Upper lobe of left lung (tissue), 6 donors: ENCODE measurements around the gene PGAM2. TPM values are rescaled to one million over a fixed set of nuclear protein-coding genes. Genes with fewer than 3 reads are reported as not detected.
"Not testable (repeated sequence)": the region's sequence is repeated elsewhere in the genome, so short reads cannot be mapped to it uniquely, and the experiment has no call there.

Source experiments
- ATAC-seq, 2 donors: fragments of 200-7000 bp; cut with Tn5 transposase; one replicate each; pipeline ENCODE4 v1.9.1; 2022; ENCODE audit warnings: mild to moderate bottlenecking in 2 of 2, moderate library complexity in 2 of 2; ENCODE audit not compliant: low FRiP score in 2 of 2
- DNase-seq, 2 donors: peaks; one replicate each; pipeline ENCODE4 v3.0.0-alpha.2; 2019 to 2020
- H3K27ac ChIP-seq, 4 donors: fragments of 200-600 bp; sonication (generic); one replicate each; pipeline ENCODE4 v1.5.1; 2016 to 2019
- H3K27me3 ChIP-seq, 4 donors: fragments of 200-600 bp; sonication (generic); one replicate each; pipeline ENCODE4 v1.5.1; 2017 to 2019
- H3K36me3 ChIP-seq, 4 donors: fragments of 200-600 bp; sonication (generic); one replicate each; pipeline ENCODE4 v1.5.1; 2016 to 2019
- H3K4me1 ChIP-seq, 4 donors: fragments of 200-600 bp; sonication (generic); one replicate each; pipeline ENCODE4 v1.5.1; 2018 to 2019
- H3K4me3 ChIP-seq, 4 donors: fragments of 200-600 bp; sonication (generic); one replicate each; pipeline ENCODE4 v1.5.1; 2017 to 2019; ENCODE audit warnings: mild to moderate bottlenecking in 2 of 4, moderate library complexity in 1 of 4
- H3K9me3 ChIP-seq, 4 donors: fragments of 200-600 bp; sonication (generic); one replicate each; pipeline ENCODE4 v1.5.1; 2018 to 2019
- POLR2A ChIP-seq, 4 donors: fragments of 450-650 bp; IDR thresholded peaks; one replicate each; pipeline ENCODE4 v1.5.1; 2016 to 2017; ENCODE audit warnings: antibody characterized with exemption in 4 of 4, mild to moderate bottlenecking in 2 of 4
- POLR2AphosphoS5 ChIP-seq, 2 donors: sonication (generic); formaldehyde crosslinking; IDR thresholded peaks; one replicate each; pipeline ENCODE4 v1.5.1; 2017; ENCODE audit warnings: antibody characterized with exemption in 2 of 2
- WGBS, 2 donors: methylation state at CpG; one replicate each; pipeline ENCODE4 v1.1.5; 2017 to 2018; 5-methylcytosine and 5-hydroxymethylcytosine counted together
- total RNA-seq, 6 donors: library from RNA; depleted of rRNA in 4 of 6; stranded (reverse); fragments of >200 nt in 4 of 6; gene quantifications; one replicate each; pipeline versions ENCODE4 v1.1.0 to v1.2.1, GENCODE V29; 2016 to 2021
- TF ChIP-seq, protein P1 (sequence below), 6 experiments: fragments of 450-650 bp in 4 of 6; fragments of 200-600 bp in 2 of 6; sonication (generic) in 2 of 6; IDR thresholded peaks; one replicate each; pipeline ENCODE4 v1.5.1; 2016 to 2019; ENCODE audit warnings: antibody characterized with exemption in 6 of 6
- donor health status: DM: no; HTN: no; CAD: no; lungs with moderate emphysema.
- donor health status: DM: no; HTN: yes; CAD: no; lungs with severe emphysema.

Gene PGAM2
- total RNA-seq, 6 donors from 2014 or later, result 0.26 to 0.91 (median 0.75) TPM; not detected in 2

DNA sequence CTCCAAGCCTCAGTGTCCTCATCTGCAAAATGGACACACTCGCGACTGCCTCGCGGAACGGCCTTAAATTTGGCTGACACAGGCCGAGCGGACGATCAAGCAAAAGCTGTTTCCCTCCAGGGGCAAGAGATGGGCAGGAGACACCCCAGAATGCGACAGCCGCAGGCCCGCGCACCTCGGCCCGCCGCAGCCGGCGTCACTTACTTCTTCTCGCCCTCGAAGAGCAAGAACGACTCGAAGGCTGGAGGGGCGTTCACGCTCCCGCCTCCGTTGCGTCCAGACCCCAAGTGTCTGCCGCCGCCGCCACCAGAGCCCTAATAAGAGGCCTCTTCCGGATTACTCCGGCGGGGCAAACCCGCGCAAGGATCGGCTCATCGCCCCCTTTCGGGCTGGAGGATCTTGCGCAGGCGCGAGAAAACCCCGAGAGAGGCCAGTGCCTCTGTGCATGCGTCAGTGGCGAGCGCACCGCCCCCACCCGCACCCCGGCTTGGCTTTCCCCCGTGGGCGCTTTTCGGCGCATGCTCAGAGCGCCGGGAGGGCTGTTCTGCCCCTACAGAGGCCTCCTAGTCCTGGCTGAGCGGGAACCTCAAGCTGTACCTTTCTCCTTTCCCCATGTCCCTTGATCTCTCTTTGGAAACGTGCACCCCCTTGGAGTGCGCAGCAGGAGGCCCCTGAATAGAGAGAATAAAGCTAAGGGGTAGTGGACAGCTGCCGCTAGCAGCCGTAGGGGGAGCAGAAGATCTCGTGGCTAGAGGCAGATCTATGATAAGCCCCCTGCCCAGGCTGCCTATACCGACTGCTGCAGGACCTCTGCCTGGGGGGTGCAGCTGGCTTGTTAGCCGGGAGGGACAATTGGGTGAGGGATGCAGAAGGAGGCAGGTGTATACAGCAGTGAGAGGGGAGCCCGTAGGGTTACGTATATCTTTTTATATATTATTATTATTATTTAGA, 46.2 kb downstream of the PGAM2 start:
- H3K9me3 ChIP-seq, H3K27me3 ChIP-seq: not testable (repeated sequence)
- ATAC-seq (peak; percentile 98 to 99), DNase-seq (peak; percentile 98 to 99)
- 1 to 29% methylated on average over 7 to 39 of the region's 63 CpGs for WGBS, 2 donors
- TF ChIP-seq POLR2A (IDR thresholded peaks at IDR 0.05) (peak in 2 of 4 donors; percentile 64 to 80), POLR2AphosphoS5 (IDR thresholded peaks at IDR 0.05) (peak; percentile 68 to 82)
- TF ChIP-seq, protein P1, sequence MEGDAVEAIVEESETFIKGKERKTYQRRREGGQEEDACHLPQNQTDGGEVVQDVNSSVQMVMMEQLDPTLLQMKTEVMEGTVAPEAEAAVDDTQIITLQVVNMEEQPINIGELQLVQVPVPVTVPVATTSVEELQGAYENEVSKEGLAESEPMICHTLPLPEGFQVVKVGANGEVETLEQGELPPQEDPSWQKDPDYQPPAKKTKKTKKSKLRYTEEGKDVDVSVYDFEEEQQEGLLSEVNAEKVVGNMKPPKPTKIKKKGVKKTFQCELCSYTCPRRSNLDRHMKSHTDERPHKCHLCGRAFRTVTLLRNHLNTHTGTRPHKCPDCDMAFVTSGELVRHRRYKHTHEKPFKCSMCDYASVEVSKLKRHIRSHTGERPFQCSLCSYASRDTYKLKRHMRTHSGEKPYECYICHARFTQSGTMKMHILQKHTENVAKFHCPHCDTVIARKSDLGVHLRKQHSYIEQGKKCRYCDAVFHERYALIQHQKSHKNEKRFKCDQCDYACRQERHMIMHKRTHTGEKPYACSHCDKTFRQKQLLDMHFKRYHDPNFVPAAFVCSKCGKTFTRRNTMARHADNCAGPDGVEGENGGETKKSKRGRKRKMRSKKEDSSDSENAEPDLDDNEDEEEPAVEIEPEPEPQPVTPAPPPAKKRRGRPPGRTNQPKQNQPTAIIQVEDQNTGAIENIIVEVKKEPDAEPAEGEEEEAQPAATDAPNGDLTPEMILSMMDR (IDR thresholded peaks at IDR 0.05), result peak; percentile 42 to 93 (median 76)
- Histone ChIP-seq H3K27ac (peak overlapping the region; percentile 55 to 88 (median 82)), H3K4me1 (peaks cover 3 to 25% (median 12%) of the 10 kb centered on the region in 4 donors), H3K4me3 (peak overlapping the region; percentile 67 to 77 (median 72)), H3K36me3 (peaks cover 0 to 11% (median 5%) of the 10 kb centered on the region in 4 donors)

DNA sequence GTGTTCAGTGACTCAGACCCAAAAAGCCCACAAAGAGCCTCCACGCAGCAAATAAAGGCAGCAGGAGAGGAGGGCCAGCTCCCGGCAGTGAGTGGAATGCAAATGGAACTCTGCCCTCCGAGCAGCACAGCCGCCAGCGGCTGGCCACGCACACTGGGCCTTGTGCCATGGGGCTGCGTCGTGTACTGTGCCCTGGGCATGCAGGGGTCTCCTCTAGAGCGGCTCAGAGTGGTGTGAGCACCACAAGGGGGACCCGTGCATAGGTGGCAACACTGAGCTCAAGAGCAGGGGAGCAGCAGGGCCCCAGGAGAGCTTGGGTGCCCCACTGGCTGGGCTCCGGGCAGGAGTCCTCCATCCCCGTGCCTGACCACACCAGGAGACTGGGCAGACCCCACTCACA, 50.3 kb downstream of the PGAM2 start:
- H3K9me3 ChIP-seq, H3K27me3 ChIP-seq, H3K4me3 ChIP-seq, H3K27ac ChIP-seq, ATAC-seq: not testable (repeated sequence)
- peak in 1 of 2 donors; percentile 50 for DNase-seq
- WGBS, 2 donors, result no CpG with 5 or more reads among the region's 12 CpGs
- peaks cover 0 to 26% (median 12%) of the 10 kb centered on the region in 4 donors for H3K36me3 ChIP-seq
- peaks cover 3 to 19% (median 12%) of the 10 kb centered on the region in 4 donors for H3K4me1 ChIP-seq

Other genes starting within 250 kb of the PGAM2 start
- 10 to 100 TPM; 28.7 to 80.0 (median 53.6) TPM for gene MRPS24, start 196.1 kb downstream of the PGAM2 start, total RNA-seq
- 10 to 100 TPM; 24.1 to 31.4 (median 29.4) TPM for gene URGCP, start 159.0 kb downstream of the PGAM2 start, total RNA-seq
- gene UBE2D4, start 139.1 kb downstream of the PGAM2 start, total RNA-seq, result 10 to 100 TPM in 5 of 6 donors, 1 to 10 TPM in 1; 4.9 to 24.9 (median 17.4) TPM
- gene SPDYE1, start 67.7 kb downstream of the PGAM2 start, total RNA-seq, result not detected
- 100 to 1,000 TPM in 5 of 6 donors, 10 to 100 TPM in 1; 81.8 to 169 (median 130) TPM for gene DBNL, start 20.9 kb downstream of the PGAM2 start, total RNA-seq
- 100 to 1,000 TPM in 1 of 6 donors, 10 to 100 TPM in 5; 17.3 to 178 (median 37.1) TPM for gene POLM, start 17.0 kb upstream of the PGAM2 start, total RNA-seq
- 100 to 1,000 TPM in 2 of 6 donors, 10 to 100 TPM in 4; 34.1 to 241 (median 92.7) TPM for gene AEBP1, start 38.8 kb upstream of the PGAM2 start, total RNA-seq
- gene POLD2, start 58.0 kb upstream of the PGAM2 start, total RNA-seq, result 10 to 100 TPM; 27.2 to 70.1 (median 52.5) TPM
- not detected for gene MYL7, start 75.8 kb upstream of the PGAM2 start, total RNA-seq
- under 1 TPM in 4 of 6 donors, not detected in 2; 0.17 to 0.49 (median 0.30) TPM for gene GCK, start 123.9 kb upstream of the PGAM2 start, total RNA-seq
- gene YKT6, start 135.4 kb upstream of the PGAM2 start, total RNA-seq, result 10 to 100 TPM; 29.3 to 70.2 (median 53.1) TPM